ENCODE measurements around the gene POLR2J2.
"Not testable (repeated sequence)": the region's sequence is repeated elsewhere in the genome, so short reads cannot be mapped to it uniquely, and the experiment has no call there.

GRCh38 chr7:102667523-102667922 is 3.9 kb downstream of the POLR2J2 start:
- not testable (repeated sequence) for TF ChIP-seq CTCF (IDR thresholded peaks at IDR 0.05; ENCODE audit: insufficient read depth, low read length, poor library complexity, severe bottlenecking); EZH2phosphoT487 (conservative IDR thresholded peaks at IDR 0.05; ENCODE audit: low read length)
